IMR-90 (cell line): ENCODE results near the gene GLDC. TPM values are rescaled to one million over a fixed set of nuclear protein-coding genes. Genes with fewer than 3 reads are reported as not detected.
"Not testable (repeated sequence)": the region's sequence is repeated elsewhere in the genome, so short reads cannot be mapped to it uniquely, and the experiment has no call there.

Experiments
- ATAC-seq: fragments of 200-7000 bp; cut with Tn5 transposase; 2 replicates; pipeline ENCODE4 v1.9.1; 2020; ENCODE audit warnings: low read depth, mild to moderate bottlenecking, moderate library complexity
- BruUV-seq: library from RNA; stranded (reverse); fragments of 400-500 nt; replicated peaks from 2 replicates; lab custom pipeline; 2021; lab: Mats Ljungman, UMichigan
- CTCF ChIA-PET: fragments of 300-600 bp; formaldehyde crosslinking; extraction: SDS; loops from one replicate; lab custom pipeline; 2021; ENCODE audit warnings: antibody characterized with exemption; lab: Yijun Ruan, JAX
- POLR2A ChIA-PET: fragments of 300-600 bp; sonication (Branson Sonifier 250); formaldehyde crosslinking; loops from one replicate; lab custom pipeline; 2022; ENCODE audit warnings: antibody characterized with exemption; ENCODE audit not compliant: unreplicated experiment; lab: Charles Lee
- DNase-seq: peaks from one replicate; pipeline ENCODE4 v3.0.0; 2013
- H2AFZ ChIP-seq: replicated peaks from 2 replicates; pipeline ENCODE3; 2013; ENCODE audit warnings: low read length, mild to moderate bottlenecking; ENCODE audit not compliant: poor library complexity
- H2AK5ac ChIP-seq: 2 replicates; pipeline ENCODE4 v1.6.1; 2013; ENCODE audit warnings: low read depth, low read length, inconsistent platforms
- H2AK9ac ChIP-seq: replicated peaks from 2 replicates; pipeline ENCODE3; 2013; ENCODE audit warnings: mild to moderate bottlenecking, low read depth, low read length, moderate library complexity; ENCODE audit not compliant: poor library complexity
- H2BK120ac ChIP-seq: 2 replicates; pipeline ENCODE4 v1.6.1; 2013; ENCODE audit warnings: low read depth, low read length, inconsistent platforms
- H2BK15ac ChIP-seq: 3 replicates; pipeline ENCODE4 v1.6.1; 2013; ENCODE audit warnings: low read depth, low read length, inconsistent platforms
- H2BK20ac ChIP-seq: 2 replicates; pipeline ENCODE4 v1.6.1; 2013; ENCODE audit warnings: low read depth, mild to moderate bottlenecking, inconsistent platforms, low read length, moderate library complexity
- H2BK5ac ChIP-seq: 2 replicates; pipeline ENCODE4 v1.6.1; 2013; ENCODE audit warnings: mild to moderate bottlenecking, low read depth, low read length, inconsistent platforms; ENCODE audit not compliant: poor library complexity, severe bottlenecking
- H3K14ac ChIP-seq: replicated peaks from 2 replicates; pipeline ENCODE4 v1.6.1; 2013; ENCODE audit warnings: low read depth, low read length, inconsistent platforms
- H3K18ac ChIP-seq: 2 replicates; pipeline ENCODE4 v1.6.1; 2013; ENCODE audit warnings: low read depth, low read length, control low read depth
- H3K23ac ChIP-seq: 2 replicates; pipeline ENCODE4 v1.6.1; 2013; ENCODE audit warnings: low read depth, low read length, inconsistent platforms
- H3K27ac ChIP-seq: 2 replicates; pipeline ENCODE4 v1.5.1; 2013; ENCODE audit warnings: mild to moderate bottlenecking, control low read depth, low read length; ENCODE audit not compliant: insufficient read depth
- H3K27me3 ChIP-seq: 2 replicates; pipeline ENCODE4 v1.6.1; 2013; ENCODE audit warnings: low read length; ENCODE audit not compliant: control insufficient read depth, insufficient read depth
- H3K36me3 ChIP-seq: 2 replicates; pipeline ENCODE4 v1.6.1; 2013; ENCODE audit warnings: low read length, mixed read lengths; ENCODE audit not compliant: control insufficient read depth, insufficient read depth
- H3K4ac ChIP-seq: 2 replicates; pipeline ENCODE4 v1.6.1; 2013; ENCODE audit warnings: low read depth, low read length, inconsistent platforms
- H3K4me1 ChIP-seq: 2 replicates; pipeline ENCODE4 v1.6.1; 2013; ENCODE audit warnings: low read length, mixed read lengths; ENCODE audit not compliant: control insufficient read depth, insufficient read depth
- H3K4me2 ChIP-seq: 2 replicates; pipeline ENCODE4 v1.6.1; 2013; ENCODE audit warnings: low read depth, mild to moderate bottlenecking, control low read depth, low read length, moderate library complexity
- H3K4me3 ChIP-seq: 2 replicates; pipeline ENCODE4 v1.5.1; 2013; ENCODE audit warnings: low read depth, mild to moderate bottlenecking, control low read depth, low read length, moderate library complexity; ENCODE audit not compliant: insufficient read depth
- H3K56ac ChIP-seq: 2 replicates; pipeline ENCODE4 v1.6.1; 2013; ENCODE audit warnings: low read length, inconsistent platforms; ENCODE audit not compliant: insufficient read depth; ENCODE audit errors: extremely low read depth
- H3K79me1 ChIP-seq, 2 experiments: 2 replicates each; pipeline ENCODE4 v1.6.1; 2013; ENCODE audit warnings: low read length in 2 of 2, inconsistent platforms in 1 of 2, low read depth in 1 of 2
- H3K9ac ChIP-seq: 2 replicates; pipeline ENCODE4 v1.6.1; 2013; ENCODE audit warnings: low read depth, low read length, control low read depth
- H3K9me1 ChIP-seq: 2 replicates; pipeline ENCODE4 v1.6.1; 2013; ENCODE audit warnings: low read length, inconsistent platforms; ENCODE audit not compliant: insufficient read depth
- H3K9me3 ChIP-seq: 2 replicates; pipeline ENCODE4 v1.6.1; 2013; ENCODE audit warnings: low read length; ENCODE audit not compliant: control insufficient read depth, insufficient read depth
- H4K20me1 ChIP-seq: 2 replicates; pipeline ENCODE4 v1.6.1; 2013; ENCODE audit warnings: low read length, inconsistent platforms; ENCODE audit not compliant: insufficient read depth
- H4K5ac ChIP-seq: 2 replicates; pipeline ENCODE4 v1.6.1; 2013; ENCODE audit warnings: mild to moderate bottlenecking, low read depth, low read length, control low read depth
- H4K8ac ChIP-seq, 2 experiments: 2 replicates each; pipeline ENCODE4 v1.6.1; 2013; ENCODE audit warnings: low read depth in 2 of 2, low read length in 2 of 2, control low read depth in 1 of 2, inconsistent platforms in 1 of 2
- H4K91ac ChIP-seq: 2 replicates; pipeline ENCODE4 v1.6.1; 2013; ENCODE audit warnings: low read depth, low read length, inconsistent platforms; ENCODE audit not compliant: insufficient read depth
- WGBS, 2 experiments: methylation state at CpG; one replicate each; pipeline versions ENCODE4 v1.1.5 to v1.1.7; 2013; ENCODE audit warnings: missing lambda C conversion rate in 2 of 2; ENCODE audit not compliant: insufficient read length in 1 of 2; ENCODE audit errors: extremely low coverage in 2 of 2; 5-methylcytosine and 5-hydroxymethylcytosine counted together
- dilution Hi-C: fragments of 300-500 bp; cut with HindIII; formaldehyde crosslinking; loops from one replicate; pipeline ENCODE4 v1.14.3; 2018; ENCODE audit warnings: low sequenced_read_pairs; ENCODE audit not compliant: unreplicated experiment
- in situ Hi-C: fragments of 300-500 bp; cut with MboI; formaldehyde crosslinking; loops from 3 replicates; pipeline ENCODE4 v1.14.3; 2019; ENCODE audit warnings: low sequenced_read_pairs, inconsistent platforms, mixed read lengths
- intact Hi-C: fragments of 100-400 bp; cut with micrococcal nuclease; formaldehyde crosslinking; loops from 2 replicates; pipeline ENCODE4 v1.10.0; 2022
- polyA plus RNA-seq, 3 experiments: library from polyadenylated mRNA; depleted of rRNA; stranded (reverse); fragments of >200 nt; gene quantifications; 2 replicates each; pipeline ENCODE4 v1.2.3, GENCODE V29; 2012; ENCODE audit warnings: low replicate concordance in 1 of 3
- total RNA-seq: library from RNA; depleted of rRNA; stranded (reverse); fragments of >200 nt; gene quantifications from 2 replicates; pipeline ENCODE4 v1.2.3, GENCODE V29; 2012

GLDC gene
- total and polyA plus RNA-seq, 2 of the 4 experiments (the other 2 are of a cell fraction) = 0.36 to 0.50 TPM

GRCh38 chr9:6622784-6623183, 22.7 kb downstream of the GLDC start:
- H3K9me3 ChIP-seq, H2BK20ac ChIP-seq, H4K5ac ChIP-seq, H2AFZ ChIP-seq, H2AK9ac ChIP-seq, DNase-seq, CTCF ChIA-PET, ATAC-seq, H3K23ac ChIP-seq, H3K56ac ChIP-seq, H4K91ac ChIP-seq, H3K4ac ChIP-seq, H3K36me3 ChIP-seq, H2AK5ac ChIP-seq, H3K9ac ChIP-seq, H3K79me1 ChIP-seq, dilution Hi-C loops, H2BK15ac ChIP-seq, H3K4me1 ChIP-seq, H3K4me2 ChIP-seq, BruUV-seq, H3K4me3 ChIP-seq, H3K27me3 ChIP-seq, H3K9me1 ChIP-seq, POLR2A ChIA-PET, in situ Hi-C loops, H2BK5ac ChIP-seq, H3K18ac ChIP-seq, intact Hi-C loops, H4K20me1 ChIP-seq, H3K27ac ChIP-seq, H3K14ac ChIP-seq, H4K8ac ChIP-seq, H2BK120ac ChIP-seq: not testable (repeated sequence)
- no CpG with 5 or more reads among the region's 29 CpGs for WGBS, 2 experiments
